ENCODE results near the gene LRFN4.

LRFN4 gene

GRCh38 chr11:66883016-66883965, 26.4 kb downstream of the LRFN4 start:
- no peak overlapping the region for H3K4me3 ChIP-seq (ENCODE audit: extremely low read depth, insufficient read depth, low read length, poor library complexity, severe bottlenecking)
- no peaks in the 10 kb centered on the region for H3K9me3 ChIP-seq (ENCODE audit: control insufficient read depth, low read length)
- H3K27ac ChIP-seq (ENCODE audit: low read depth, low read length, severe bottlenecking) = peak overlapping the region; percentile 25
- 60 to 73% methylated on average over 16 to 22 of the region's 29 CpGs for WGBS, 2 experiments (ENCODE audit: insufficient coverage in 2 of 2)
- peaks cover 3% of the 10 kb centered on the region for H3K4me1 ChIP-seq (ENCODE audit: control insufficient read depth, insufficient read depth, low read length, poor library complexity, severe bottlenecking)
- no peaks in the 10 kb centered on the region for H3K36me3 ChIP-seq (ENCODE audit: control insufficient read depth, insufficient read depth, low read length)

DNA sequence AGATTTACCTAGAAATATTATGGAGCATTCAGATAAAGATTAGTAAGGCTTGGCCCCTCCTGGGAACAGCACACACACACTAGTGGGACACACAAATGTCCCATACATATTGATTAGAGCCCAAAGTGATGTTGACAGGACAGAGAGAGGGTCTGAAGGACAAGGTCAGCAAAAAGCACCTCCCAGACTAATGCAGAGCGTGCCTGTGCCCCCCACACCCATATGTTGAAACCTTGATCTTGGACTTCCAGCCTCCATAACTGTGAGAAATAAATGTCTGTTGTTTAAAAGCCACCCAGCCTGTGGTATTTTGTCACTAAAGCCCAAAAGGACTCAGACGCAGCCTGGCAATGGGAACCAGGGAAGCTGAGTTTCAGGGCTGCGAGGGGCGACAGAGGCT, 27.6 kb downstream of the LRFN4 start:
- H3K4me1 ChIP-seq (ENCODE audit: control insufficient read depth, insufficient read depth, low read length, poor library complexity, severe bottlenecking) = peaks cover 3% of the 10 kb centered on the region
- no peaks in the 10 kb centered on the region for H3K9me3 ChIP-seq (ENCODE audit: control insufficient read depth, low read length)
- H3K4me3 ChIP-seq (ENCODE audit: extremely low read depth, insufficient read depth, low read length, poor library complexity, severe bottlenecking) = no peak overlapping the region
- 92 to 100% methylated on average over 3 to 4 of the region's 4 CpGs for WGBS, 2 experiments (ENCODE audit: insufficient coverage in 2 of 2)
- no peak overlapping the region for H3K27ac ChIP-seq (ENCODE audit: low read depth, low read length, severe bottlenecking)
- H3K36me3 ChIP-seq (ENCODE audit: control insufficient read depth, insufficient read depth, low read length) = no peaks in the 10 kb centered on the region

DNA sequence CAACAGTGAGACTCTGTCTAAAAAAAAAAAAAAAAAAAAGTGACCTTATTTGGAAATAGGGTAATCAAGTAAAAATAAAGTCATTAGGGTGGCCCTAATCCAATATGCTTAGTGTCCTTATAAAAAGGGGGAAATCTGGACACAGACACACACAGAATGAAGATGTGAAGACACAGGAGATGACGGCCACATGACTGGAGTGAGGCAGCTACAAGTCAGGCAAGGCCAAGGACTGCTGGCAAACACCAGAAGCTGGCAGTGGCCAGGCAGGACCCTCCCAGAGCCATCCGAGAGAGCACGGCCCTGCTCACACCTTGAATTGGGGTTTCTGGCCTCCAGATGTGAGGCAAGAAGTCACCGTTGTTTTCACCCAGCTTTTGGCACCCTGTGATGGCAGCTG, 28.6 kb downstream of the LRFN4 start:
- Histone ChIP-seq H3K36me3 (ENCODE audit: control insufficient read depth, insufficient read depth, low read length) (no peaks in the 10 kb centered on the region), H3K27ac (ENCODE audit: low read depth, low read length, severe bottlenecking) (no peak overlapping the region), H3K4me1 (ENCODE audit: control insufficient read depth, insufficient read depth, low read length, poor library complexity, severe bottlenecking) (peaks cover 3% of the 10 kb centered on the region), H3K4me3 (ENCODE audit: extremely low read depth, insufficient read depth, low read length, poor library complexity, severe bottlenecking) (no peak overlapping the region), H3K9me3 (ENCODE audit: control insufficient read depth, low read length) (no peaks in the 10 kb centered on the region)
- 90 to 95% methylated on average over 4 of the region's 4 CpGs for WGBS, 2 experiments (ENCODE audit: insufficient coverage in 2 of 2)

DNA sequence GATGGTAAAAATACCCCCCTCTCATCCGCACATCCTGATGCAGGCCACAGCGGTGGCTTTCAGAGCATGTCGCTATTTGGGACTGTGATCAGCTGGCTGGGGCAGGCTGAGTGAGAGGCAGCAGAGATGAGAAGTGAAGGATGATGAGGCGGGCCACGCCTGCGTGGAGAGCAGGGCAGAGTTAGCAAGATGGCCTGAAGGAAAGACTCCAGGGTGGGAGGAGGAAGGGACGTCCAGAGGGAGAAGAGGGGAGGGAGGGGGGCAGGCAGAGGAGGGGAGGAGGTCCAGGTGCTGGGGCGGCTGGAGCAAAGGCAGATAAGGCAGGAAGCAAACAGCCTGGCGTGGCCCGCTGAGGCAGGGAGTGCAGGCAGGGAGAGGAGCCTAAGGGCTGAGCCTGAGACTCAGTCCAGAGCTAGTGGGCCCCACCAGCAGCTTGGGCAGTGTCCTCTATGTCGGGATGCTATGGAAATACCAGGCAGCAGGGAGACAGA, 29.1 kb downstream of the LRFN4 start:
- no peaks in the 10 kb centered on the region for H3K36me3 ChIP-seq (ENCODE audit: control insufficient read depth, insufficient read depth, low read length)
- H3K9me3 ChIP-seq (ENCODE audit: control insufficient read depth, low read length) = no peaks in the 10 kb centered on the region
- peaks cover 3% of the 10 kb centered on the region for H3K4me1 ChIP-seq (ENCODE audit: control insufficient read depth, insufficient read depth, low read length, poor library complexity, severe bottlenecking)
- no peak overlapping the region for H3K27ac ChIP-seq (ENCODE audit: low read depth, low read length, severe bottlenecking)
- no peak overlapping the region for H3K4me3 ChIP-seq (ENCODE audit: extremely low read depth, insufficient read depth, low read length, poor library complexity, severe bottlenecking)
- 76 to 88% methylated on average over 9 to 10 of the region's 11 CpGs for WGBS, 2 experiments (ENCODE audit: insufficient coverage in 2 of 2)

GRCh38 chr11:66886671-66887221, 29.9 kb downstream of the LRFN4 start:
- WGBS, 2 experiments (ENCODE audit: insufficient coverage in 2 of 2) = 92 to 93% methylated on average over 12 to 14 of the region's 15 CpGs
- H3K36me3 ChIP-seq (ENCODE audit: control insufficient read depth, insufficient read depth, low read length) = no peaks in the 10 kb centered on the region
- no peak overlapping the region for H3K4me3 ChIP-seq (ENCODE audit: extremely low read depth, insufficient read depth, low read length, poor library complexity, severe bottlenecking)
- H3K27ac ChIP-seq (ENCODE audit: low read depth, low read length, severe bottlenecking) = no peak overlapping the region
- no peaks in the 10 kb centered on the region for H3K9me3 ChIP-seq (ENCODE audit: control insufficient read depth, low read length)
- H3K4me1 ChIP-seq (ENCODE audit: control insufficient read depth, insufficient read depth, low read length, poor library complexity, severe bottlenecking) = peaks cover 3% of the 10 kb centered on the region

DNA sequence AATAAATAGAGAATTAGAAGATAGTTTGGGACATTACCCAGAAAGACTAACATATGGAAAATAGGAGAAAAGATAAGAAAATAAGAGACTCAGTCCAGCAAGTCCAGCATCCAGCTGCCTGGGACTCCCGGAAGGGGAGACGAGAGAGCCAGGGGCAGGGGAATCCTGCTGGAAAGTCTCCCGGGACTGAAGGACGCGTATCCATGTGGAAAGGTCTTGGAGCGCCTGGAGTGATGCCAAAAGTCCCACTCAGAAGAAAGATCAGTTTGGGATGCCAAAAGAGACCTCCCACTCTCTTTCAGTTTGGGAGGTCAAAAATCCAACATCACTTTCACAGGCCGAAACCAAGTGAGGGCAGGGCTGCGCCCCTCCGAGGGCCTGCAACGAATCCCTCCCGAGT, 30.7 kb downstream of the LRFN4 start:
- 94 to 97% methylated on average over 8 to 11 of the region's 11 CpGs for WGBS, 2 experiments (ENCODE audit: insufficient coverage in 2 of 2)
- Histone ChIP-seq H3K36me3 (ENCODE audit: control insufficient read depth, insufficient read depth, low read length) (no peaks in the 10 kb centered on the region), H3K4me1 (ENCODE audit: control insufficient read depth, insufficient read depth, low read length, poor library complexity, severe bottlenecking) (peaks cover 10% of the 10 kb centered on the region), H3K27ac (ENCODE audit: low read depth, low read length, severe bottlenecking) (no peak overlapping the region), H3K4me3 (ENCODE audit: extremely low read depth, insufficient read depth, low read length, poor library complexity, severe bottlenecking) (no peak overlapping the region), H3K9me3 (ENCODE audit: control insufficient read depth, low read length) (no peaks in the 10 kb centered on the region)

- Histone ChIP-seq H3K36me3 (ENCODE audit: control insufficient read depth, insufficient read depth, low read length) (no peaks in the 10 kb centered on the region), H3K4me1 (ENCODE audit: control insufficient read depth, insufficient read depth, low read length, poor library complexity, severe bottlenecking) (peaks cover 14% of the 10 kb centered on the region), H3K9me3 (ENCODE audit: control insufficient read depth, low read length) (no peaks in the 10 kb centered on the region), H3K4me3 (ENCODE audit: extremely low read depth, insufficient read depth, low read length, poor library complexity, severe bottlenecking) (no peak overlapping the region), H3K27ac (ENCODE audit: low read depth, low read length, severe bottlenecking) (no peak overlapping the region)
- 94 to 95% methylated on average over 8 to 9 of the region's 10 CpGs for WGBS, 2 experiments (ENCODE audit: insufficient coverage in 2 of 2)
Observed at GRCh38 chr11:66888282-66888681, 31.4 kb downstream of the LRFN4 start.

GRCh38 chr11:66889960-66890359, 33.1 kb downstream of the LRFN4 start:
- Histone ChIP-seq H3K4me3 (ENCODE audit: extremely low read depth, insufficient read depth, low read length, poor library complexity, severe bottlenecking) (no peak overlapping the region), H3K4me1 (ENCODE audit: control insufficient read depth, insufficient read depth, low read length, poor library complexity, severe bottlenecking) (peaks cover 14% of the 10 kb centered on the region), H3K9me3 (ENCODE audit: control insufficient read depth, low read length) (no peaks in the 10 kb centered on the region), H3K27ac (ENCODE audit: low read depth, low read length, severe bottlenecking) (no peak overlapping the region), H3K36me3 (ENCODE audit: control insufficient read depth, insufficient read depth, low read length) (no peaks in the 10 kb centered on the region)
- 81 to 84% methylated on average over 8 of the region's 8 CpGs for WGBS, 2 experiments (ENCODE audit: insufficient coverage in 2 of 2)

DNA sequence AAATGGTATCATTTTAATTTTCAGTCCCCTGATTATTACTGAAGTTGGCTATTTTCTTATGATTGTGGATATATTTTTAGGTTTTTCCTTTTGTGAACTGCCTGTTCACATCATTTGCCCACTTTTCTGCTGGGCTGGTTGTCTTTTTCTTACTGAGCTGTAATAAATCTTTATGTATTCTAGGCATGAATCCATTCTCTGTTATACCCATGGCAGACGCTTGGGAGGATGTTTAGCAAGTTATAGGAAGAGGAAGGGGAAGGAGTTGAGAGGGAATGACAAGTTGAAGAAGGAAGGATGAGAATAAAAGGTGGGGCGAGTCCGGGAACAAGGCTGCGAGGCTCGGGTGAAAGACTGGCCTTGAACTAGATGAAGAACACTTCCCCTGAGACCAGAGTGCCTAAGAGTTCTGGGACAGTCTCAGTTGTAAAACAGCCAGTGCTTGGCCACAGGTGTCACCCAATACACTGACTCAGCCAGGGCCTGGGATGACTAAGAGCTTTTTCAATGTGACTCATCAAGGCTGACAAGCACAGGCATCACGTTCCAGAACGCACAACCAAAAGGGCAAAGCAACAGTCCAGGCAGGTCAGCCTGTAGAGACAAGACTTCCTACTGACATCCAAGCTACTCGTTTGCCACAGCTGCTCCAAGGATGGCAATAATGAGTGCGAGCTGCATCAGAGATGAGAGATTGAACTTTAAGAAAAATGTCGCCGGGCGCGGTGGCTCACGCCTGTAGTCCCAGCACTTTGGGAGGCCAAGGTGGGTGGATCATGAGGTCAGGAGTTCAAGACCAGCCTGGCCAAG, 35.2 kb downstream of the LRFN4 start:
- WGBS, 2 experiments (ENCODE audit: insufficient coverage in 2 of 2) = 72 to 76% methylated on average over 8 to 14 of the region's 14 CpGs
- Histone ChIP-seq H3K9me3 (ENCODE audit: control insufficient read depth, low read length) (no peaks in the 10 kb centered on the region), H3K4me3 (ENCODE audit: extremely low read depth, insufficient read depth, low read length, poor library complexity, severe bottlenecking) (no peak overlapping the region), H3K4me1 (ENCODE audit: control insufficient read depth, insufficient read depth, low read length, poor library complexity, severe bottlenecking) (peaks cover 11% of the 10 kb centered on the region), H3K27ac (ENCODE audit: low read depth, low read length, severe bottlenecking) (peak overlapping the region; percentile 55), H3K36me3 (ENCODE audit: control insufficient read depth, insufficient read depth, low read length) (no peaks in the 10 kb centered on the region)

GRCh38 chr11:66892911-66893310, 36.0 kb downstream of the LRFN4 start:
- WGBS, 2 experiments (ENCODE audit: insufficient coverage in 2 of 2) = 58 to 74% methylated on average over 4 to 6 of the region's 6 CpGs
- no peak overlapping the region for H3K27ac ChIP-seq (ENCODE audit: low read depth, low read length, severe bottlenecking)
- H3K9me3 ChIP-seq (ENCODE audit: control insufficient read depth, low read length) = no peaks in the 10 kb centered on the region
- peaks cover 14% of the 10 kb centered on the region for H3K4me1 ChIP-seq (ENCODE audit: control insufficient read depth, insufficient read depth, low read length, poor library complexity, severe bottlenecking)
- no peak overlapping the region for H3K4me3 ChIP-seq (ENCODE audit: extremely low read depth, insufficient read depth, low read length, poor library complexity, severe bottlenecking)
- no peaks in the 10 kb centered on the region for H3K36me3 ChIP-seq (ENCODE audit: control insufficient read depth, insufficient read depth, low read length)
